H9 (cell line): ENCODE measurements around the gene ADAM17. TPM values are rescaled to one million over a fixed set of nuclear protein-coding genes. Genes with fewer than 3 reads are reported as not detected.
A peak's percentile ranks its signal among the peaks of the same experiment; 100 is the strongest.
"Not testable (repeated sequence)": the region's sequence is repeated elsewhere in the genome, so short reads cannot be mapped to it uniquely, and the experiment has no call there.

Experiments used
- DNase-seq: peaks from one replicate; pipeline ENCODE4 v3.0.0-alpha.2; 2017
- H2AFZ ChIP-seq: one replicate; pipeline ENCODE4 v1.6.1; 2013; ENCODE audit warnings: mild to moderate bottlenecking, low read length, control low read depth, moderate library complexity
- H2AK5ac ChIP-seq: 2 replicates; pipeline ENCODE4 v1.6.1; 2013; ENCODE audit warnings: low read length, control low read depth, mixed read lengths; ENCODE audit not compliant: insufficient read length
- H2BK120ac ChIP-seq: one replicate; pipeline ENCODE4 v1.6.1; 2013; ENCODE audit warnings: low read depth, mild to moderate bottlenecking, low read length, control low read depth, inconsistent platforms; ENCODE audit not compliant: poor library complexity, severe bottlenecking
- H2BK12ac ChIP-seq: 2 replicates; pipeline ENCODE4 v1.6.1; 2013; ENCODE audit warnings: low read length, control low read depth, mixed read lengths, low read depth; ENCODE audit not compliant: insufficient read length
- H2BK15ac ChIP-seq: 2 replicates; pipeline ENCODE4 v1.6.1; 2013; ENCODE audit warnings: low read depth, low read length, control low read depth
- H2BK20ac ChIP-seq: one replicate; pipeline ENCODE4 v1.6.1; 2013; ENCODE audit warnings: low read depth, mild to moderate bottlenecking, low read length, control low read depth, inconsistent platforms; ENCODE audit not compliant: poor library complexity, severe bottlenecking
- H2BK5ac ChIP-seq: 2 replicates; pipeline ENCODE4 v1.6.1; 2013; ENCODE audit warnings: low read length, control low read depth, mixed read lengths; ENCODE audit not compliant: insufficient read length
- H3K14ac ChIP-seq: 2 replicates; pipeline ENCODE4 v1.6.1; 2013; ENCODE audit warnings: low read length, control low read depth; ENCODE audit not compliant: insufficient read depth
- H3K18ac ChIP-seq: 2 replicates; pipeline ENCODE4 v1.6.1; 2013; ENCODE audit warnings: low read depth, mild to moderate bottlenecking, mixed read lengths, low read length, control low read depth; ENCODE audit not compliant: insufficient read length
- H3K23ac ChIP-seq: 2 replicates; pipeline ENCODE4 v1.6.1; 2013; ENCODE audit warnings: low read length, control low read depth, mixed read lengths, low read depth; ENCODE audit not compliant: insufficient read length
- H3K23me2 ChIP-seq: 2 replicates; pipeline ENCODE4 v1.6.1; 2013; ENCODE audit warnings: low read depth, mild to moderate bottlenecking, mixed read lengths, low read length, control low read depth; ENCODE audit not compliant: insufficient read length, poor library complexity, severe bottlenecking
- H3K27ac ChIP-seq: 2 replicates; pipeline ENCODE4 v1.5.1; 2013; ENCODE audit warnings: low read length, control low read depth, mixed read lengths, low read depth; ENCODE audit not compliant: insufficient read length
- H3K27me3 ChIP-seq: 2 replicates; pipeline ENCODE4 v1.6.1; 2013; ENCODE audit warnings: low read length, control low read depth, inconsistent platforms; ENCODE audit not compliant: insufficient read depth
- H3K4ac ChIP-seq: 2 replicates; pipeline ENCODE4 v1.6.1; 2013; ENCODE audit warnings: low read depth, mild to moderate bottlenecking, control low read depth, inconsistent platforms, low read length, moderate library complexity
- H3K4me1 ChIP-seq: 2 replicates; pipeline ENCODE4 v1.6.1; 2013; ENCODE audit warnings: low read length, control low read depth, inconsistent platforms; ENCODE audit not compliant: insufficient read depth
- H3K4me2 ChIP-seq: 2 replicates; pipeline ENCODE4 v1.6.1; 2013; ENCODE audit warnings: low read length, control low read depth, mixed read lengths; ENCODE audit not compliant: insufficient read length, insufficient read depth
- H3K56ac ChIP-seq: 2 replicates; pipeline ENCODE4 v1.6.1; 2013; ENCODE audit warnings: low read depth, mild to moderate bottlenecking, mixed read lengths, low read length, control low read depth; ENCODE audit not compliant: insufficient read length
- H3K79me1 ChIP-seq: 2 replicates; pipeline ENCODE4 v1.6.1; 2013; ENCODE audit warnings: low read depth, mild to moderate bottlenecking, moderate library complexity, low read length, control low read depth, inconsistent platforms; ENCODE audit not compliant: insufficient read depth, poor library complexity, severe bottlenecking
- H3K79me2 ChIP-seq: 2 replicates; pipeline ENCODE4 v1.6.1; 2013; ENCODE audit warnings: low read length, control low read depth, inconsistent platforms; ENCODE audit not compliant: insufficient read depth
- H3K9ac ChIP-seq: 2 replicates; pipeline ENCODE4 v1.6.1; 2013; ENCODE audit warnings: low read length, control low read depth, mixed read lengths; ENCODE audit not compliant: insufficient read length; ENCODE audit errors: extremely low read depth
- H3K9me3 ChIP-seq: one replicate; pipeline ENCODE4 v1.6.1; 2013; ENCODE audit warnings: low read depth, low read length, inconsistent platforms; ENCODE audit not compliant: control insufficient read depth
- H3T11ph ChIP-seq: one replicate; pipeline ENCODE4 v1.6.1; 2013; ENCODE audit warnings: mild to moderate bottlenecking, low read length, control low read depth, inconsistent platforms
- H4K20me1 ChIP-seq: one replicate; pipeline ENCODE4 v1.6.1; 2013; ENCODE audit not compliant: control insufficient read depth, insufficient read length, insufficient read depth
- H4K5ac ChIP-seq: 2 replicates; pipeline ENCODE4 v1.6.1; 2013; ENCODE audit warnings: low read depth, mild to moderate bottlenecking, mixed read lengths, low read length, control low read depth; ENCODE audit not compliant: insufficient read length
- H4K8ac ChIP-seq: replicated peaks from 2 replicates; pipeline ENCODE4 v1.6.1; 2013; ENCODE audit warnings: low read length, control low read depth, mixed read lengths, low read depth; ENCODE audit not compliant: insufficient read length
- H4K91ac ChIP-seq: 2 replicates; pipeline ENCODE4 v1.6.1; 2013; ENCODE audit warnings: low read depth, mild to moderate bottlenecking, moderate library complexity, mixed read lengths, low read length, control low read depth; ENCODE audit not compliant: insufficient read length
- H3K27ac Mint-ChIP-seq, 3 experiments: 2 replicates in 2 of 3; 3 replicates in 1 of 3; pipeline ENCODE4 v1.8.0; 2020 to 2021; ENCODE audit warnings: mixed read lengths in 3 of 3, mild to moderate bottlenecking in 1 of 3, moderate library complexity in 1 of 3
- H3K27me3 Mint-ChIP-seq: 2 replicates; pipeline ENCODE4 v1.8.0; 2021; ENCODE audit warnings: low read depth, mild to moderate bottlenecking, moderate library complexity, mixed read lengths
- H3K36me3 Mint-ChIP-seq, 3 experiments: 2 replicates in 2 of 3; 3 replicates in 1 of 3; pipeline ENCODE4 v1.8.0; 2020 to 2021; ENCODE audit warnings: low read depth in 3 of 3, mixed read lengths in 3 of 3; ENCODE audit not compliant: insufficient read depth in 1 of 3
- H3K4me1 Mint-ChIP-seq, 2 experiments: 2 replicates each; pipeline ENCODE4 v1.8.0; 2020; ENCODE audit warnings: mixed read lengths in 2 of 2
- H3K4me3 Mint-ChIP-seq, 2 experiments: 2 replicates in 1 of 2; 3 replicates in 1 of 2; pipeline ENCODE4 v1.8.0; 2020 to 2021; ENCODE audit warnings: mild to moderate bottlenecking in 2 of 2, mixed read lengths in 2 of 2, moderate library complexity in 1 of 2
- H3K9me3 Mint-ChIP-seq, 2 experiments: 2 replicates in 1 of 2; 3 replicates in 1 of 2; pipeline ENCODE4 v1.8.0; 2020; ENCODE audit warnings: mild to moderate bottlenecking in 2 of 2, mixed read lengths in 2 of 2, moderate library complexity in 1 of 2
- WGBS: extraction: QIAGEN DNeasy Blood & Tissue Kit; methylation state at CpG from one replicate; pipeline ENCODE4 v1.1.7; 2013; ENCODE audit warnings: missing lambda C conversion rate, low lambda C conversion rate, mixed read lengths; ENCODE audit not compliant: insufficient read length; ENCODE audit errors: extremely low coverage; 5-methylcytosine and 5-hydroxymethylcytosine counted together
- total RNA-seq: library from RNA; stranded (reverse); gene quantifications from 2 replicates; pipeline ENCODE4 v1.2.1, GENCODE V29; 2021
- TF ChIP-seq, protein P1 (sequence below): fragments of 200-600 bp; sonication (generic); conservative IDR thresholded peaks from 3 replicates; pipeline ENCODE4 v1.8.0; 2021; ENCODE audit warnings: antibody characterized with exemption, mild to moderate bottlenecking

ADAM17 gene
- total RNA-seq, 1 experiment from 2014 or later: 26.3 TPM

DNA sequence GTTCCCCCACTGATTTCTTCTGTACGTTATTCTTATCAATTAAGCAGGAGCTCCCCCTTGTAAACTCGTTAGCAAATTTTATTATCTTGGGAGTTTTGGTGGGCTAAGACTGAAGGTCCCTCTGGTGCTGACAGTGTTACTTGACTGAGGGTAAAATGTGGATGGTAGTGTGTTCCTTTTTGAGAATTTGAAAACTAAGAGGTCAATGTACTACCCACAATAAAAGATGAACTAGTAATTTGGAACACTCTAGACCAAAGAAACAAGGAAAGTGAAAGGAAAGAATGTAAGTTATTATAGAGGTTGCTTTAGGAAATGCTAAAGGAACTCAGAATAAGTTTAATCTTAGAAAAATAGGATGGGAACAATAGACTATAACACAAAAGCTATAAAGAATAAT lies 40.1 kb upstream of the ADAM17 start:
- Histone ChIP-seq H2BK15ac (no peak overlapping the region), H4K8ac (no peak overlapping the region), H3K27me3 (no peaks in the 10 kb centered on the region), H3K14ac (no peak overlapping the region), H2AK5ac (no peak overlapping the region), H3K18ac (no peak overlapping the region), H3K9me3 (no peaks in the 10 kb centered on the region), H3T11ph (no peak overlapping the region), H3K4me2 (no peak overlapping the region), H4K20me1 (no peaks in the 10 kb centered on the region), H3K56ac (no peak overlapping the region), H3K4ac (no peak overlapping the region), H2AFZ (no peak overlapping the region), H3K23ac (no peak overlapping the region), H3K9ac (no peak overlapping the region), H3K27ac (no peak overlapping the region), H2BK120ac (no peak overlapping the region), H3K4me1 (no peaks in the 10 kb centered on the region; the same call in 1 of the 2 replicates), H4K5ac (no peak overlapping the region), H2BK5ac (no peak overlapping the region), H3K23me2 (no peaks in the 10 kb centered on the region), H3K79me2 (peaks cover 17% of the 10 kb centered on the region; the same call in 1 of the 2 replicates), H4K91ac (no peak overlapping the region), H2BK12ac (no peak overlapping the region), H3K79me1 (peaks cover 7% of the 10 kb centered on the region), H2BK20ac (no peak overlapping the region)
- Mint-ChIP-seq H3K4me3 (no peak overlapping the region), H3K27me3 (no peaks in the 10 kb centered on the region), H3K9me3 (peaks cover 20% of the 10 kb centered on the region in 2 experiments), H3K27ac (peak overlapping the region in 1 of 3 experiments; percentile 58; a peak in 1 of 7 replicates), H3K4me1 (peaks cover 4 to 28% of the 10 kb centered on the region in 2 experiments; a peak in 2 of 4 replicates), H3K36me3 (peaks cover 32 to 46% (median 35%) of the 10 kb centered on the region in 3 experiments)
- TF ChIP-seq, protein P1, sequence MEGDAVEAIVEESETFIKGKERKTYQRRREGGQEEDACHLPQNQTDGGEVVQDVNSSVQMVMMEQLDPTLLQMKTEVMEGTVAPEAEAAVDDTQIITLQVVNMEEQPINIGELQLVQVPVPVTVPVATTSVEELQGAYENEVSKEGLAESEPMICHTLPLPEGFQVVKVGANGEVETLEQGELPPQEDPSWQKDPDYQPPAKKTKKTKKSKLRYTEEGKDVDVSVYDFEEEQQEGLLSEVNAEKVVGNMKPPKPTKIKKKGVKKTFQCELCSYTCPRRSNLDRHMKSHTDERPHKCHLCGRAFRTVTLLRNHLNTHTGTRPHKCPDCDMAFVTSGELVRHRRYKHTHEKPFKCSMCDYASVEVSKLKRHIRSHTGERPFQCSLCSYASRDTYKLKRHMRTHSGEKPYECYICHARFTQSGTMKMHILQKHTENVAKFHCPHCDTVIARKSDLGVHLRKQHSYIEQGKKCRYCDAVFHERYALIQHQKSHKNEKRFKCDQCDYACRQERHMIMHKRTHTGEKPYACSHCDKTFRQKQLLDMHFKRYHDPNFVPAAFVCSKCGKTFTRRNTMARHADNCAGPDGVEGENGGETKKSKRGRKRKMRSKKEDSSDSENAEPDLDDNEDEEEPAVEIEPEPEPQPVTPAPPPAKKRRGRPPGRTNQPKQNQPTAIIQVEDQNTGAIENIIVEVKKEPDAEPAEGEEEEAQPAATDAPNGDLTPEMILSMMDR: no peak
- no CpG with 5 or more reads among the region's 2 CpGs for WGBS
- DNase-seq: no peak

DNA sequence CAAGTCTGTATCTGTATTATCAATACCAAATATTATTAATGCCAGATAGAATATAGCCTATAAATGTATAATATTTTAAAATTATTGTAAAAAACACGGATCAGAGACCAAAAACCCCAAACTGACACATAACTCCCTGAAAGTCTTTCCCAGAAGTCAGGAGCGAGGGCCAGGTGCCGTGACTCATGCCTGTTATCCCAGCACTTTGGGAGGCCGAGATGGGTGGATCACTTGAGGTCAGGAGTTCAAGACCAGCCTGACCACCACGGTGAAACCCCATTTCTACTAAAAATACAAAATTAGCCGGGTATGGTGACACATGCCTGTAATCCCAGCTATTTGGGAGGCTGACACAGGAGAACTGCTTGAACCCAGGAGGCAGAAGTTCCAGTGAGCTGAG lies 39.6 kb upstream of the ADAM17 start:
- not testable (repeated sequence) for H2BK120ac ChIP-seq, H3K27ac ChIP-seq, H3K4me1 ChIP-seq, H2BK20ac ChIP-seq, H4K20me1 ChIP-seq, H3K23ac ChIP-seq, H3K56ac ChIP-seq, H3K4ac ChIP-seq, H4K91ac ChIP-seq, H2BK12ac ChIP-seq, DNase-seq, H3K23me2 ChIP-seq, H3T11ph ChIP-seq, H3K9me3 ChIP-seq, H2BK5ac ChIP-seq, H3K79me1 ChIP-seq, H3K27me3 ChIP-seq, H3K14ac ChIP-seq, H3K4me2 ChIP-seq, H3K18ac ChIP-seq, H3K4me3 Mint-ChIP-seq, H2AFZ ChIP-seq, H4K8ac ChIP-seq, H2AK5ac ChIP-seq, H2BK15ac ChIP-seq, H3K27me3 Mint-ChIP-seq, H4K5ac ChIP-seq, H3K9ac ChIP-seq, H3K27ac Mint-ChIP-seq
- H3K4me1 Mint-ChIP-seq: peaks cover 4 to 28% of the 10 kb centered on the region in 2 experiments; a peak in 2 of 4 replicates
- H3K9me3 Mint-ChIP-seq: peaks cover 15% of the 10 kb centered on the region in 2 experiments
- WGBS: no CpG with 5 or more reads among the region's 6 CpGs
- peaks cover 17% of the 10 kb centered on the region; the same call in 1 of the 2 replicates for H3K79me2 ChIP-seq
- H3K36me3 Mint-ChIP-seq: peaks cover 28 to 46% (median 34%) of the 10 kb centered on the region in 3 experiments
